Right lobe of liver (tissue), 4 donors: ENCODE measurements around the gene KCNJ6.

ENCODE experiments used
- CTCF ChIP-seq, 4 donors: fragments of 200-600 bp in 3 of 4; fragments of 450-650 bp in 1 of 4; IDR thresholded peaks; one replicate each; pipeline versions ENCODE4 v1.5.1 to v1.8.0; 2016 to 2022; ENCODE audit warnings: antibody characterized with exemption in 4 of 4, mild to moderate bottlenecking in 2 of 4
- POLR2A ChIP-seq: fragments of 450-650 bp; IDR thresholded peaks from one replicate; pipeline ENCODE4 v1.6.1; 2017; ENCODE audit warnings: antibody characterized with exemption, mild to moderate bottlenecking
- donor health status: DM: no; HTN: no; CAD: no.
- donor health status: DM: no; HTN: no; CAD: no.
- donor health status: DM: no; HTN: yes; CAD: no.

GRCh38 chr21:37871121-37871862 lies 45.0 kb downstream of the KCNJ6 start:
- no peak for TF ChIP-seq POLR2A
- TF ChIP-seq CTCF (IDR thresholded peaks at IDR 0.05), result no peak
